ENCODE measurements around the gene ZFHX2.

DNA sequence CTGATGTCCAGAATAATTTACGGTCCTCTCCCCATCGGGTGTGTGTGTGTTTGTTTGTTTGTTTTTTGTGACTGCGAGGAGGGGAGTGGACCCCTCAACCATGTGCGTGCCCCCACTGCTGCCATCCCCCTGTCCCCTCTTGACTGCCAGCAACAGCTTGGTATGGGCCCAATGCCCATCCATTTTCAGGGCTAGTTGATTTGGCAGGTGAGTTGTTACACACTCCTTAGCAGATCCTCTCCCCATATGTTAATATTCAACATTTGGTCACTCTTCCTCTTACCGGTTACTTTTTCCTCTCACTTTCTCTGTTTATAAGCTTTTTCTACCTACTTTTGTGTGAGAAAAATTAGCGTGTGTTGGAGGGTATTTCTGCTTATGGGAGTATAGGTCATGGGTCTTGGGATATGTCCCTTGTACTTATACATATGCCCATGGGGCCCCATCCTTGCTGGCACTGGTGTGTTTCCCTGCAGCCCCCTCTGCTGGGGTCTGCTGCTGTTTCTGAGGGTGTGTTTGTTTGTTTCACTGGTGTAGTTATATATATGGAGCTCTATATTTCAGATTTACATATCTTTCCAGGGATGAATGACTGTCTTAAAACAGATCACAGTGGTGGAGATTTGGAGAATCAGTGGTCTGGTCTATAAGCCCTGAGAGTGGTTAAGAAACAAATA, 33.8 kb downstream of the ZFHX2 start:
- TF ChIP-seq, protein P1, sequence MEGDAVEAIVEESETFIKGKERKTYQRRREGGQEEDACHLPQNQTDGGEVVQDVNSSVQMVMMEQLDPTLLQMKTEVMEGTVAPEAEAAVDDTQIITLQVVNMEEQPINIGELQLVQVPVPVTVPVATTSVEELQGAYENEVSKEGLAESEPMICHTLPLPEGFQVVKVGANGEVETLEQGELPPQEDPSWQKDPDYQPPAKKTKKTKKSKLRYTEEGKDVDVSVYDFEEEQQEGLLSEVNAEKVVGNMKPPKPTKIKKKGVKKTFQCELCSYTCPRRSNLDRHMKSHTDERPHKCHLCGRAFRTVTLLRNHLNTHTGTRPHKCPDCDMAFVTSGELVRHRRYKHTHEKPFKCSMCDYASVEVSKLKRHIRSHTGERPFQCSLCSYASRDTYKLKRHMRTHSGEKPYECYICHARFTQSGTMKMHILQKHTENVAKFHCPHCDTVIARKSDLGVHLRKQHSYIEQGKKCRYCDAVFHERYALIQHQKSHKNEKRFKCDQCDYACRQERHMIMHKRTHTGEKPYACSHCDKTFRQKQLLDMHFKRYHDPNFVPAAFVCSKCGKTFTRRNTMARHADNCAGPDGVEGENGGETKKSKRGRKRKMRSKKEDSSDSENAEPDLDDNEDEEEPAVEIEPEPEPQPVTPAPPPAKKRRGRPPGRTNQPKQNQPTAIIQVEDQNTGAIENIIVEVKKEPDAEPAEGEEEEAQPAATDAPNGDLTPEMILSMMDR (IDR thresholded peaks at IDR 0.05; ENCODE audit: poor library complexity, severe bottlenecking), result no peak
- TF ChIP-seq TAF1 (IDR thresholded peaks at IDR 0.05; ENCODE audit: low read depth) (no peak), EP300 (conservative IDR thresholded peaks at IDR 0.05; ENCODE audit: poor library complexity, severe bottlenecking) (no peak), EZH2 (IDR thresholded peaks at IDR 0.05; ENCODE audit: borderline replicate concordance, insufficient read depth, low read length, poor library complexity, severe bottlenecking) (no peak), POLR2AphosphoS5 (IDR thresholded peaks at IDR 0.05) (peak; percentile 8), RAD21 (conservative IDR thresholded peaks at IDR 0.05) (no peak), MXI1 (conservative IDR thresholded peaks at IDR 0.05; ENCODE audit: poor library complexity, severe bottlenecking) (no peak), SMC3 (conservative IDR thresholded peaks at IDR 0.05; ENCODE audit: poor library complexity) (no peak)
- TF ChIP-seq, protein P2, sequence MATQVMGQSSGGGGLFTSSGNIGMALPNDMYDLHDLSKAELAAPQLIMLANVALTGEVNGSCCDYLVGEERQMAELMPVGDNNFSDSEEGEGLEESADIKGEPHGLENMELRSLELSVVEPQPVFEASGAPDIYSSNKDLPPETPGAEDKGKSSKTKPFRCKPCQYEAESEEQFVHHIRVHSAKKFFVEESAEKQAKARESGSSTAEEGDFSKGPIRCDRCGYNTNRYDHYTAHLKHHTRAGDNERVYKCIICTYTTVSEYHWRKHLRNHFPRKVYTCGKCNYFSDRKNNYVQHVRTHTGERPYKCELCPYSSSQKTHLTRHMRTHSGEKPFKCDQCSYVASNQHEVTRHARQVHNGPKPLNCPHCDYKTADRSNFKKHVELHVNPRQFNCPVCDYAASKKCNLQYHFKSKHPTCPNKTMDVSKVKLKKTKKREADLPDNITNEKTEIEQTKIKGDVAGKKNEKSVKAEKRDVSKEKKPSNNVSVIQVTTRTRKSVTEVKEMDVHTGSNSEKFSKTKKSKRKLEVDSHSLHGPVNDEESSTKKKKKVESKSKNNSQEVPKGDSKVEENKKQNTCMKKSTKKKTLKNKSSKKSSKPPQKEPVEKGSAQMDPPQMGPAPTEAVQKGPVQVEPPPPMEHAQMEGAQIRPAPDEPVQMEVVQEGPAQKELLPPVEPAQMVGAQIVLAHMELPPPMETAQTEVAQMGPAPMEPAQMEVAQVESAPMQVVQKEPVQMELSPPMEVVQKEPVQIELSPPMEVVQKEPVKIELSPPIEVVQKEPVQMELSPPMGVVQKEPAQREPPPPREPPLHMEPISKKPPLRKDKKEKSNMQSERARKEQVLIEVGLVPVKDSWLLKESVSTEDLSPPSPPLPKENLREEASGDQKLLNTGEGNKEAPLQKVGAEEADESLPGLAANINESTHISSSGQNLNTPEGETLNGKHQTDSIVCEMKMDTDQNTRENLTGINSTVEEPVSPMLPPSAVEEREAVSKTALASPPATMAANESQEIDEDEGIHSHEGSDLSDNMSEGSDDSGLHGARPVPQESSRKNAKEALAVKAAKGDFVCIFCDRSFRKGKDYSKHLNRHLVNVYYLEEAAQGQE (IDR thresholded peaks at IDR 0.05; ENCODE audit: borderline replicate concordance), result no peak
